ENCODE data around the gene TLL2. TPM values are rescaled to one million over a fixed set of nuclear protein-coding genes. Genes with fewer than 3 reads are reported as not detected.
"Not testable (repeated sequence)": the region's sequence is repeated elsewhere in the genome, so short reads cannot be mapped to it uniquely, and the experiment has no call there.

Gene TLL2
- under 1 TPM in 1 of 2 experiments, not detected in 1; 0.05 TPM for total RNA-seq

- Mint-ChIP-seq H3K36me3 (no peaks in the 10 kb centered on the region), H3K4me3 (peak within 1 kb of the TSS; percentile 57), H3K9me3 (no peaks in the 10 kb centered on the region), H3K27ac (no peak within 1 kb of the TSS), H3K4me1 (ENCODE audit: low read depth) (peaks cover 20% of the 10 kb centered on the region), H3K27me3 (peaks cover 25% of the 10 kb centered on the region)
- peak; percentile 77 for DNase-seq
- intact Hi-C loops (cut with micrococcal nuclease): loop anchor here (2.0 to 5.0 kb wide), 2 partner anchors 75 to 208 kb away; partner anchors contain the start of gene PIK3AP1
- CTCF ChIA-PET: interaction anchor here (0.6 to 2.6 kb wide), 19 partner anchors 9 to 417 kb away, joined by 3 to 18 read pairs (median 4); no protein-coding TSS in a partner anchor
- POLR2A ChIA-PET: no interaction called here
Observed at GRCh38 chr10:96513698-96514561, at the start of gene TLL2. Gene TLL2 (minus strand): TSS chr10:96513926. CDS start chr10:96513685, 241 bp downstream.

GRCh38 chr10:96560966-96561887, 47.5 kb upstream of the TLL2 start:
- ChIA-PET POLR2A (no interaction called here), CTCF (no interaction called here)
- no peak for DNase-seq
- no peak overlapping the region for H3K4me3 Mint-ChIP-seq
- H3K4me1 Mint-ChIP-seq (ENCODE audit: low read depth): peaks cover 5% of the 10 kb centered on the region
- no peaks in the 10 kb centered on the region for H3K9me3 Mint-ChIP-seq
- H3K27ac Mint-ChIP-seq: no peak overlapping the region
- intact Hi-C loops (cut with micrococcal nuclease): no loop called here
- H3K27me3 Mint-ChIP-seq: no peaks in the 10 kb centered on the region
- peaks cover 28% of the 10 kb centered on the region for H3K36me3 Mint-ChIP-seq

DNA sequence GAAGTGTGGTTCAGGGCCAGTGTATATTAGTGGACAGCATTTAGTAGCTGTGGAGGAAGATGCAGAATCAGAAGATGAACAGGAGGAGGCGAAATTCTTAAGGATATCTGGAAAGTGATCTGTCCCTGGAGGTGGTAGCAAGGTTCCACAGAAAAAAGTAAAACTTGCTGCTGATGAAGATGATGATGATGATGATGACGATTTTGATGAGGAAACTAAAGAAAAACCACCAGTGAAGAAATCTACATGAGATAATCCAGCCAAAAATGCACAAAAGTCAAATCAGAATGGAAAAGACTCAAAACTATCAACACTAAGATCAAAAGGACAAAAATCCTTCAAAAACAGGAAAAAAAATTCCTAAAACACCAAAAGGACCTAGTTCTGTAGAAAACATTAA, 46.8 kb upstream of the TLL2 start:
- H3K27ac Mint-ChIP-seq: no peak overlapping the region
- CTCF ChIA-PET: no interaction called here
- no peak for DNase-seq
- no peaks in the 10 kb centered on the region for H3K4me1 Mint-ChIP-seq (ENCODE audit: low read depth)
- intact Hi-C loops (cut with micrococcal nuclease): no loop called here
- no peaks in the 10 kb centered on the region for H3K9me3 Mint-ChIP-seq
- no peak overlapping the region for H3K4me3 Mint-ChIP-seq
- POLR2A ChIA-PET: no interaction called here
- H3K27me3 Mint-ChIP-seq: no peaks in the 10 kb centered on the region
- H3K36me3 Mint-ChIP-seq: peaks cover 28% of the 10 kb centered on the region

DNA sequence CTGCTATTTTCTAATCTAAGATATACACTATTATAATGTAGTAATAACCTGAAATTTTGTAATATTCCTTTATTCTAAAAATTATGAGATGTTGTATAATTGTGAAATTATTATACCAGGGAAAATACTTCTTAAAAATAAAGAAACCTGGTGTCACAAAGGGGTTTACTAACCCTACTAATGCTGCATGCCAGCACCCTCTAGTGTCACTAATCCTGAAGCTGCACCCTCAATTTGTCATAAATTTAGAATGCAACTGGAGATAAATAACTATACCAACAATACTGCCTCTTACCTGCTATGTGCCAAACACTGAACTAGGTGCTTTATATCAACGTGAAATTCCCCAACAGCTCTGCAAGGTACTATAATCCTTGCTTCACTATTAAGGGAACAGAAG, 42.3 kb upstream of the TLL2 start:
- intact Hi-C loops (cut with micrococcal nuclease): no loop called here
- H3K4me3 Mint-ChIP-seq: no peak overlapping the region
- no peaks in the 10 kb centered on the region for H3K27me3 Mint-ChIP-seq
- no peaks in the 10 kb centered on the region for H3K4me1 Mint-ChIP-seq (ENCODE audit: low read depth)
- DNase-seq: no peak
- H3K27ac Mint-ChIP-seq: no peak overlapping the region
- ChIA-PET POLR2A (no interaction called here), CTCF (interaction anchor here (0.6 to 1.1 kb wide), 5 partner anchors 11 to 654 kb away, joined by 3 to 6 read pairs (median 5); no protein-coding TSS in a partner anchor)
- peaks cover 23% of the 10 kb centered on the region for H3K36me3 Mint-ChIP-seq
- no peaks in the 10 kb centered on the region for H3K9me3 Mint-ChIP-seq

- Mint-ChIP-seq H3K4me1 (ENCODE audit: low read depth) (no peaks in the 10 kb centered on the region), H3K36me3 (peaks cover 19% of the 10 kb centered on the region), H3K27me3 (no peaks in the 10 kb centered on the region), H3K9me3 (no peaks in the 10 kb centered on the region), H3K4me3 (no peak overlapping the region), H3K27ac (no peak overlapping the region)
- ChIA-PET POLR2A (no interaction called here), CTCF (interaction anchor here (1.0 kb wide), 1 partner anchor 14 kb away, joined by 3 read pairs; no protein-coding TSS in a partner anchor)
- intact Hi-C loops (cut with micrococcal nuclease): no loop called here
- DNase-seq: no peak
Observed at GRCh38 chr10:96555330-96555729, 41.6 kb upstream of the TLL2 start.

- POLR2A ChIA-PET: no interaction called here
- intact Hi-C loops (cut with micrococcal nuclease): no loop called here
- DNase-seq: no peak
- Mint-ChIP-seq H3K4me3 (no peak overlapping the region), H3K36me3 (peaks cover 44% of the 10 kb centered on the region), H3K9me3 (no peaks in the 10 kb centered on the region), H3K27ac (no peak overlapping the region), H3K4me1 (ENCODE audit: low read depth) (no peaks in the 10 kb centered on the region), H3K27me3 (no peaks in the 10 kb centered on the region)
- CTCF ChIA-PET: no interaction called here
Observed at GRCh38 chr10:96548589-96548988, 34.9 kb upstream of the TLL2 start.

DNA sequence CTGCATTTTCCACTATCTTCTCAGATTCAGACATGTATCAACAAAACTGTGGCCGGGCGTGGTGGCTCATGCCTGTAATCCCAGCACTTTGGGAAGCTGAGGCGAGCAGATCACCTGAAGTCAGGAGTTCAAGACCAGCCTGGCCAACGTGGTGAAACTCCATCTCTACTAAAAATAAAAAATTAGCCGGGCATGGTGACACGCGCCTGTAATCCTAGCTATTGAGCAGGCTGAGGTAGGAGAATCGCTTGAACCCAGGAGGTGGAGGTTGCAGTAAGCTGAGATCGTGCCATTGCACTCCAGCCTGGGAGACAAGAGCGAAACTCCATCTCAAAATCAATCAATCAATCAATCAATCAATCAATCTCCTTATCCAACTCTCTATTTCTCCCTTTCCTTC, 31.8 kb upstream of the TLL2 start:
- H3K4me1 Mint-ChIP-seq (ENCODE audit: low read depth); DNase-seq; H3K4me3 Mint-ChIP-seq; H3K9me3 Mint-ChIP-seq; POLR2A ChIA-PET; H3K27ac Mint-ChIP-seq; intact Hi-C loops (cut with micrococcal nuclease); H3K27me3 Mint-ChIP-seq: not testable (repeated sequence)
- H3K36me3 Mint-ChIP-seq: peaks cover 44% of the 10 kb centered on the region
- CTCF ChIA-PET: interaction anchor here (1.6 kb wide), 1 partner anchor 171 kb away, joined by 3 read pairs; no protein-coding TSS in a partner anchor

GRCh38 chr10:96541921-96542320, 28.2 kb upstream of the TLL2 start:
- Mint-ChIP-seq H3K4me1 (ENCODE audit: low read depth) (no peaks in the 10 kb centered on the region), H3K4me3 (no peak overlapping the region), H3K36me3 (peaks cover 46% of the 10 kb centered on the region), H3K9me3 (no peaks in the 10 kb centered on the region), H3K27me3 (no peaks in the 10 kb centered on the region), H3K27ac (no peak overlapping the region)
- intact Hi-C loops (cut with micrococcal nuclease): no loop called here
- POLR2A ChIA-PET: no interaction called here
- DNase-seq: no peak
- CTCF ChIA-PET: interaction anchor here (1.4 kb wide), 1 partner anchor 14 kb away, joined by 3 read pairs; no protein-coding TSS in a partner anchor

GRCh38 chr10:96540240-96540639, 26.5 kb upstream of the TLL2 start:
- Mint-ChIP-seq H3K27me3 (no peaks in the 10 kb centered on the region), H3K4me1 (ENCODE audit: low read depth) (peaks cover 2% of the 10 kb centered on the region), H3K27ac (no peak overlapping the region), H3K36me3 (peaks cover 31% of the 10 kb centered on the region), H3K9me3 (no peaks in the 10 kb centered on the region), H3K4me3 (no peak overlapping the region)
- POLR2A ChIA-PET: no interaction called here
- CTCF ChIA-PET: no interaction called here
- no peak for DNase-seq
- intact Hi-C loops (cut with micrococcal nuclease): no loop called here

- Mint-ChIP-seq H3K27ac (no peak overlapping the region), H3K4me3 (no peak overlapping the region), H3K9me3 (no peaks in the 10 kb centered on the region), H3K4me1 (ENCODE audit: low read depth) (peaks cover 2% of the 10 kb centered on the region), H3K36me3 (peaks cover 28% of the 10 kb centered on the region), H3K27me3 (no peaks in the 10 kb centered on the region)
- intact Hi-C loops (cut with micrococcal nuclease): no loop called here
- ChIA-PET POLR2A (no interaction called here), CTCF (interaction anchor here (1.0 kb wide), 1 partner anchor 24 kb away, joined by 3 read pairs; the partner anchor contains the start of gene TLL2)
- DNase-seq: no peak
Observed at GRCh38 chr10:96538683-96539082, 25.0 kb upstream of the TLL2 start.

GRCh38 chr10:96536129-96536528, 22.4 kb upstream of the TLL2 start:
- no peaks in the 10 kb centered on the region for H3K27me3 Mint-ChIP-seq
- H3K36me3 Mint-ChIP-seq: peaks cover 30% of the 10 kb centered on the region

GRCh38 chr10:96532523-96532922, 18.8 kb upstream of the TLL2 start:
- CTCF ChIA-PET: no interaction called here
- peaks cover 27% of the 10 kb centered on the region for H3K36me3 Mint-ChIP-seq

More at GRCh38 chr10:96536129-96536528, 22.4 kb upstream of the TLL2 start:
- Mint-ChIP-seq H3K9me3 (no peaks in the 10 kb centered on the region), H3K4me1 (ENCODE audit: low read depth) (peaks cover 2% of the 10 kb centered on the region), H3K27ac (no peak overlapping the region), H3K4me3 (no peak overlapping the region)
- CTCF ChIA-PET: no interaction called here
- no peak for DNase-seq
- POLR2A ChIA-PET: no interaction called here
- intact Hi-C loops (cut with micrococcal nuclease): no loop called here

More at GRCh38 chr10:96532523-96532922, 18.8 kb upstream of the TLL2 start:
- Mint-ChIP-seq H3K27ac (no peak overlapping the region), H3K9me3 (no peaks in the 10 kb centered on the region), H3K27me3 (no peaks in the 10 kb centered on the region), H3K4me3 (no peak overlapping the region), H3K4me1 (ENCODE audit: low read depth) (peaks cover 2% of the 10 kb centered on the region)
- no peak for DNase-seq
- POLR2A ChIA-PET: no interaction called here
- intact Hi-C loops (cut with micrococcal nuclease): no loop called here

Data from activated CD4-positive, alpha-beta memory T cell treated with anti-CD3 and anti-CD28 coated beads for 36 hours (primary cell).